Panc1 (cell line): ENCODE measurements around the gene GHITM.

ENCODE experiments used
- POLR2AphosphoS5 ChIP-seq: IDR thresholded peaks from 2 replicates; pipeline ENCODE4 v1.6.1; 2012; ENCODE audit warnings: mild to moderate bottlenecking, low read depth, low read length, moderate library complexity
- REST ChIP-seq, 2 experiments: IDR thresholded peaks; 2 replicates each; pipeline ENCODE4 v1.6.1; 2011 to 2012; ENCODE audit warnings: low read depth in 2 of 2, control low read depth in 1 of 2, low read length in 1 of 2, mild to moderate bottlenecking in 1 of 2, moderate library complexity in 1 of 2; ENCODE audit not compliant: insufficient read depth in 1 of 2
- SIN3A ChIP-seq: IDR thresholded peaks from 2 replicates; pipeline ENCODE4 v1.6.1; 2012; ENCODE audit warnings: low read depth, mild to moderate bottlenecking, low read length, moderate library complexity, borderline replicate concordance; ENCODE audit not compliant: insufficient read depth
- TCF7L2 ChIP-seq: IDR thresholded peaks from 2 replicates; pipeline ENCODE4 v1.6.1; 2011; ENCODE audit warnings: mild to moderate bottlenecking, low read depth, low read length, inconsistent platforms
- TF ChIP-seq, protein P1 (sequence below): fragments of 450-650 bp; IDR thresholded peaks from 2 replicates; pipeline ENCODE4 v1.5.1; 2017; ENCODE audit warnings: mild to moderate bottlenecking

GRCh38 chr10:84176836-84177474, 37.6 kb downstream of the GHITM start:
- TF ChIP-seq SIN3A: no peak
- TF ChIP-seq, protein P1, sequence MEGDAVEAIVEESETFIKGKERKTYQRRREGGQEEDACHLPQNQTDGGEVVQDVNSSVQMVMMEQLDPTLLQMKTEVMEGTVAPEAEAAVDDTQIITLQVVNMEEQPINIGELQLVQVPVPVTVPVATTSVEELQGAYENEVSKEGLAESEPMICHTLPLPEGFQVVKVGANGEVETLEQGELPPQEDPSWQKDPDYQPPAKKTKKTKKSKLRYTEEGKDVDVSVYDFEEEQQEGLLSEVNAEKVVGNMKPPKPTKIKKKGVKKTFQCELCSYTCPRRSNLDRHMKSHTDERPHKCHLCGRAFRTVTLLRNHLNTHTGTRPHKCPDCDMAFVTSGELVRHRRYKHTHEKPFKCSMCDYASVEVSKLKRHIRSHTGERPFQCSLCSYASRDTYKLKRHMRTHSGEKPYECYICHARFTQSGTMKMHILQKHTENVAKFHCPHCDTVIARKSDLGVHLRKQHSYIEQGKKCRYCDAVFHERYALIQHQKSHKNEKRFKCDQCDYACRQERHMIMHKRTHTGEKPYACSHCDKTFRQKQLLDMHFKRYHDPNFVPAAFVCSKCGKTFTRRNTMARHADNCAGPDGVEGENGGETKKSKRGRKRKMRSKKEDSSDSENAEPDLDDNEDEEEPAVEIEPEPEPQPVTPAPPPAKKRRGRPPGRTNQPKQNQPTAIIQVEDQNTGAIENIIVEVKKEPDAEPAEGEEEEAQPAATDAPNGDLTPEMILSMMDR: no peak
- no peak for TF ChIP-seq POLR2AphosphoS5
- no peak for TF ChIP-seq REST (IDR thresholded peaks at IDR 0.05; ENCODE audit: insufficient read depth in 1 of 2, low read depth in 2 of 2, low read length in 1 of 2)
- TF ChIP-seq TCF7L2: no peak
